ENCODE measurements around the gene SLC35A5. TPM values are rescaled to one million over a fixed set of nuclear protein-coding genes. Genes with fewer than 3 reads are reported as not detected.
A peak's percentile ranks its signal among the peaks of the same experiment; 100 is the strongest.

SLC35A5 gene
- total RNA-seq, 1 donor = 58.3 TPM

DNA sequence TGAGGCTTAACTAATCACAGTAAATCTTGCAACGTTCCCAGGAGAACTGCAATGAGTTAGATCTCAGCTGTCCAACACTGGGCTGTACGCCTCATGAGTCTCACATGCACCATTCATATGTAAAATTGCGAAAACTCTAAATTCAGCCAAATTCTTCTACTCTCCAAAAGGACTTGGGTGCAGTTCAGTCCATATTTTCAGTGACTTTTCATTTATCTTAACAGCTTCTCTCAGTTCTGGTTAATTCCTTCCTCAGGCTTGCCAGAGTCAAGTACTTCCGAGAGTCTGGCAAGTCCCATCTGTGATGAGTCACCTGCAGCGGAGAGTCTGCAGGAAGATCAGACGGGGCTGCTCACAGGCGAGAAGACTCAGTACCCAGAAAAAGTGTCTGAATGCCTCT is 67.6 kb downstream of the SLC35A5 start:
- no peak for DNase-seq (ENCODE audit: insufficient read length, low spot score, missing footprints)
- H3K4me1 ChIP-seq (ENCODE audit: insufficient read depth, low read length) = peaks cover 67% of the 10 kb centered on the region
- no peaks in the 10 kb centered on the region for H3K27me3 ChIP-seq (ENCODE audit: insufficient read depth, low read length)
- no peaks in the 10 kb centered on the region for H3K9me3 ChIP-seq (ENCODE audit: low read depth, low read length)
- no peak overlapping the region for H2AFZ ChIP-seq (ENCODE audit: low read length)
- H3K4me3 ChIP-seq (ENCODE audit: insufficient read depth, low read length) = no peak overlapping the region
- H3K79me2 ChIP-seq (ENCODE audit: insufficient read depth, low read length) = peaks cover 83% of the 10 kb centered on the region
- TF ChIP-seq, protein P1, sequence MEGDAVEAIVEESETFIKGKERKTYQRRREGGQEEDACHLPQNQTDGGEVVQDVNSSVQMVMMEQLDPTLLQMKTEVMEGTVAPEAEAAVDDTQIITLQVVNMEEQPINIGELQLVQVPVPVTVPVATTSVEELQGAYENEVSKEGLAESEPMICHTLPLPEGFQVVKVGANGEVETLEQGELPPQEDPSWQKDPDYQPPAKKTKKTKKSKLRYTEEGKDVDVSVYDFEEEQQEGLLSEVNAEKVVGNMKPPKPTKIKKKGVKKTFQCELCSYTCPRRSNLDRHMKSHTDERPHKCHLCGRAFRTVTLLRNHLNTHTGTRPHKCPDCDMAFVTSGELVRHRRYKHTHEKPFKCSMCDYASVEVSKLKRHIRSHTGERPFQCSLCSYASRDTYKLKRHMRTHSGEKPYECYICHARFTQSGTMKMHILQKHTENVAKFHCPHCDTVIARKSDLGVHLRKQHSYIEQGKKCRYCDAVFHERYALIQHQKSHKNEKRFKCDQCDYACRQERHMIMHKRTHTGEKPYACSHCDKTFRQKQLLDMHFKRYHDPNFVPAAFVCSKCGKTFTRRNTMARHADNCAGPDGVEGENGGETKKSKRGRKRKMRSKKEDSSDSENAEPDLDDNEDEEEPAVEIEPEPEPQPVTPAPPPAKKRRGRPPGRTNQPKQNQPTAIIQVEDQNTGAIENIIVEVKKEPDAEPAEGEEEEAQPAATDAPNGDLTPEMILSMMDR (IDR thresholded peaks at IDR 0.05; ENCODE audit: extremely low read depth, low read depth, low read length) = no peak
- H3K27ac ChIP-seq (ENCODE audit: low read depth, low read length) = peak overlapping the region; percentile 44
- peaks cover 42% of the 10 kb centered on the region for H4K20me1 ChIP-seq (ENCODE audit: insufficient read depth, low read length)
- peak overlapping the region; percentile 14 for H3K4me2 ChIP-seq (ENCODE audit: insufficient read depth, low read length)
- H3K36me3 ChIP-seq (ENCODE audit: insufficient read depth, low read length) = peaks cover 89% of the 10 kb centered on the region

DNA sequence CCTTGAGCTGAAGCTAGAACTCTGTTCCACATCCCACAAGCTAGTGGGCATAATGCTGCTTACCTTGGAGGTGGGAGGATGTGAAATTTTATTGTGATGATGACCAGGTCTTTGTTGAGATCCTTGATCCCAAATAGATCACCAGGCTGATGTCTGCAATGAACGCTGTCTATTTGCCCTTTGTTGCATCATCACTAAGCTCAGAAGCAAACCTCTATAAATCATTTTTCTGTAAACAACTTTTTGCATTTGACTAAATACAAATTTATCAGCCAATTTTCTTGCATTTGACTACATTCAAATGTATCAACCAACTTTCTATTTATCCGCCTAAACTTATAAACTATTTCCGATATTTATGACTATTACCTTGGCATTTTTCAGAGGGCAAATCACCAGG is 69.4 kb downstream of the SLC35A5 start:
- H3K9me3 ChIP-seq (ENCODE audit: low read depth, low read length) = no peaks in the 10 kb centered on the region
- H3K27ac ChIP-seq (ENCODE audit: low read depth, low read length) = peak overlapping the region; percentile 2
- H3K27me3 ChIP-seq (ENCODE audit: insufficient read depth, low read length) = no peaks in the 10 kb centered on the region
- H4K20me1 ChIP-seq (ENCODE audit: insufficient read depth, low read length) = peaks cover 48% of the 10 kb centered on the region
- peaks cover 75% of the 10 kb centered on the region for H3K4me1 ChIP-seq (ENCODE audit: insufficient read depth, low read length)
- peaks cover 83% of the 10 kb centered on the region for H3K36me3 ChIP-seq (ENCODE audit: insufficient read depth, low read length)
- H3K4me2 ChIP-seq (ENCODE audit: insufficient read depth, low read length) = no peak overlapping the region
- H2AFZ ChIP-seq (ENCODE audit: low read length) = no peak overlapping the region
- TF ChIP-seq, protein P1 (IDR thresholded peaks at IDR 0.05; ENCODE audit: extremely low read depth, low read depth, low read length) = no peak
- peaks cover 88% of the 10 kb centered on the region for H3K79me2 ChIP-seq (ENCODE audit: insufficient read depth, low read length)
- H3K4me3 ChIP-seq (ENCODE audit: insufficient read depth, low read length) = no peak overlapping the region
- no peak for DNase-seq (ENCODE audit: insufficient read length, low spot score, missing footprints)

DNA sequence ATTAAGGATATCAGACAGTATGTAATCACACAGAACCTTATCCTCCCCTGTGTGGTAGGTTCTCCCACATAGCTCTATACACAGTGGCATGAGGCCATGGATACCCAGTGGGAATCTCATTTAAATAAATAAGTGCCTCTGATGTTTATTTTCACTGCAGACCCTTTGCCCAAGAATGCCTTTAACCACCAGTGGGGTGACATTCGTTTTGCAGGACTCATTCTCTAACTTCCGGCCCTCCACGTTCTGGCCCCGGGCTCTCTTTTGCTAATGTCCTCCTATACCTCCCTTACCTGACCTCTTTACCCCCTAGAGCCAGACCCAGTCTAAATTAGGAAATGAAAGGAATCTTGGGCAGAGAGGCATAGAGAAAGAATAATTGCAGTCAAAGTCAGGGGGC is 70.8 kb downstream of the SLC35A5 start:
- peaks cover 59% of the 10 kb centered on the region for H4K20me1 ChIP-seq (ENCODE audit: insufficient read depth, low read length)
- no peak overlapping the region for H2AFZ ChIP-seq (ENCODE audit: low read length)
- peaks cover 89% of the 10 kb centered on the region for H3K79me2 ChIP-seq (ENCODE audit: insufficient read depth, low read length)
- H3K27me3 ChIP-seq (ENCODE audit: insufficient read depth, low read length) = no peaks in the 10 kb centered on the region
- peak overlapping the region; percentile 93 for H3K4me2 ChIP-seq (ENCODE audit: insufficient read depth, low read length)
- TF ChIP-seq, protein P1 (IDR thresholded peaks at IDR 0.05; ENCODE audit: extremely low read depth, low read depth, low read length) = no peak
- no peak for DNase-seq (ENCODE audit: insufficient read length, low spot score, missing footprints)
- H3K27ac ChIP-seq (ENCODE audit: low read depth, low read length) = peak overlapping the region; percentile 54
- H3K36me3 ChIP-seq (ENCODE audit: insufficient read depth, low read length) = peaks cover 77% of the 10 kb centered on the region
- peaks cover 75% of the 10 kb centered on the region for H3K4me1 ChIP-seq (ENCODE audit: insufficient read depth, low read length)
- H3K9me3 ChIP-seq (ENCODE audit: low read depth, low read length) = no peaks in the 10 kb centered on the region
- peak overlapping the region; percentile 50 for H3K4me3 ChIP-seq (ENCODE audit: insufficient read depth, low read length)

DNA sequence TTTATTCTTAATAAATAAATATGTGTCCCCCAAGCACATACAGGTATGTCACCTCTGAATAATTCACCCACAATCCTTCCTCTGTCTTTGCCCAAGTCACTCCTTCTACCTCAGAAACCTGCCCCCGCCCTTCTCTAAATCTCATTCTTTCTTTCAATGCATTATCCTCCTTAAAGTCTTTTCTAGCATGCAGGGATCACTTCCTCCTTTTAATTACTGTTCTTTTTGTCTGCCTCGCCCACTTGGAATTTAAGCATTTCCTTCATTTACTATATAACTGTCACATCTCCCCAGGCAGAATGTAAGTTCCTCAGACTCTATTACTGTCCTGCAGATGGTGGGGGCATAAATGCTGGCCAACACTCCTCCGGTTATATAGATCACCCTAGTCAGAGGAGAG is 71.3 kb downstream of the SLC35A5 start:
- peak overlapping the region; percentile 80 for H3K4me3 ChIP-seq (ENCODE audit: insufficient read depth, low read length)
- H3K9me3 ChIP-seq (ENCODE audit: low read depth, low read length) = no peaks in the 10 kb centered on the region
- H3K27me3 ChIP-seq (ENCODE audit: insufficient read depth, low read length) = no peaks in the 10 kb centered on the region
- peak overlapping the region; percentile 93 for H3K4me2 ChIP-seq (ENCODE audit: insufficient read depth, low read length)
- no peak for DNase-seq (ENCODE audit: insufficient read length, low spot score, missing footprints)
- peak overlapping the region; percentile 54 for H3K27ac ChIP-seq (ENCODE audit: low read depth, low read length)
- H3K36me3 ChIP-seq (ENCODE audit: insufficient read depth, low read length) = peaks cover 77% of the 10 kb centered on the region
- H2AFZ ChIP-seq (ENCODE audit: low read length) = no peak overlapping the region
- H4K20me1 ChIP-seq (ENCODE audit: insufficient read depth, low read length) = peaks cover 65% of the 10 kb centered on the region
- peaks cover 78% of the 10 kb centered on the region for H3K4me1 ChIP-seq (ENCODE audit: insufficient read depth, low read length)
- H3K79me2 ChIP-seq (ENCODE audit: insufficient read depth, low read length) = peaks cover 89% of the 10 kb centered on the region
- TF ChIP-seq, protein P1 (IDR thresholded peaks at IDR 0.05; ENCODE audit: extremely low read depth, low read depth, low read length) = no peak
